HEK293 (cell line): ENCODE results near the gene SLC43A1.

Experiments used
- CTCF ChIA-PET: fragments of 350-600 bp; formaldehyde crosslinking; extraction: SDS; loops from one replicate; lab custom pipeline; 2021; ENCODE audit warnings: antibody characterized with exemption; lab: Yijun Ruan, JAX
- POLR2A ChIA-PET: fragments of 300-600 bp; formaldehyde crosslinking; extraction: SDS; loops from one replicate; lab custom pipeline; 2020; ENCODE audit warnings: antibody characterized with exemption, inconsistent platforms; lab: Yijun Ruan, JAX
- H3K27ac ChIP-seq: fragments of 200-500 bp; sonication (Bioruptor generic); 2 replicates; pipeline ENCODE4 v1.5.1; 2014; ENCODE audit warnings: low read depth, low read length, control low read depth, inconsistent platforms; ENCODE audit errors: extremely low read depth
- H3K36me3 ChIP-seq, 2 experiments: fragments of 200-500 bp in 1 of 2; sonication (Bioruptor generic) in 1 of 2; 1 replicate in 1 of 2; 2 replicates in 1 of 2; pipeline ENCODE4 v1.5.1; 2014 to 2017; ENCODE audit warnings: inconsistent platforms in 2 of 2, low read length in 2 of 2; ENCODE audit not compliant: control insufficient read depth in 2 of 2, insufficient read depth in 1 of 2
- H3K4me1 ChIP-seq: fragments of 200-500 bp; sonication (Bioruptor generic); 2 replicates; pipeline ENCODE4 v1.5.1; 2014; ENCODE audit warnings: mild to moderate bottlenecking, low read length, inconsistent platforms; ENCODE audit not compliant: control insufficient read depth, insufficient read depth
- H3K4me3 ChIP-seq: 2 replicates; pipeline ENCODE4 v1.5.1; 2011; ENCODE audit warnings: low read depth, mild to moderate bottlenecking, control low read depth, low read length, moderate library complexity
- H3K9me3 ChIP-seq: fragments of 200-500 bp; sonication (Bioruptor generic); 2 replicates; pipeline ENCODE4 v1.5.1; 2014; ENCODE audit warnings: low read depth, low read length, inconsistent platforms; ENCODE audit not compliant: control insufficient read depth, insufficient read depth
- EGR2 ChIP-seq: fragments of 450-650 bp; formaldehyde crosslinking; IDR thresholded peaks from 2 replicates; pipeline ENCODE4 v1.5.1; 2016; ENCODE audit warnings: low read depth, missing biosample characterization, missing genetic modification characterization
- GFI1B ChIP-seq: fragments of 450-650 bp; formaldehyde crosslinking; IDR thresholded peaks from 2 replicates; pipeline ENCODE4 v1.5.1; 2016; ENCODE audit warnings: missing biosample characterization, missing genetic modification characterization
- KLF16 ChIP-seq: fragments of 450-650 bp; formaldehyde crosslinking; IDR thresholded peaks from 2 replicates; pipeline ENCODE4 v1.5.1; 2017; ENCODE audit warnings: missing biosample characterization, missing genetic modification characterization
- MYNN ChIP-seq: fragments of 450-650 bp; formaldehyde crosslinking; IDR thresholded peaks from 2 replicates; pipeline ENCODE4 v1.5.1; 2016; ENCODE audit warnings: missing biosample characterization, missing genetic modification characterization, borderline replicate concordance
- OSR2 ChIP-seq: fragments of 450-650 bp; formaldehyde crosslinking; IDR thresholded peaks from 2 replicates; pipeline ENCODE4 v1.5.1; 2016; ENCODE audit warnings: missing biosample characterization, missing genetic modification characterization
- ZFHX2 ChIP-seq: fragments of 450-650 bp; formaldehyde crosslinking; conservative IDR thresholded peaks from 2 replicates; pipeline ENCODE4 v1.5.1; 2016; ENCODE audit warnings: missing biosample characterization, missing genetic modification characterization
- ZFP41 ChIP-seq: fragments of 450-650 bp; formaldehyde crosslinking; IDR thresholded peaks from 2 replicates; pipeline ENCODE4 v1.5.1; 2016; ENCODE audit warnings: missing biosample characterization, missing genetic modification characterization, borderline replicate concordance
- ZNF10 ChIP-seq: fragments of 450-650 bp; formaldehyde crosslinking; IDR thresholded peaks from 2 replicates; pipeline ENCODE4 v1.5.1; 2017; ENCODE audit warnings: missing biosample characterization, missing genetic modification characterization
- ZNF140 ChIP-seq: fragments of 450-650 bp; formaldehyde crosslinking; IDR thresholded peaks from 2 replicates; pipeline ENCODE4 v1.5.1; 2016; ENCODE audit warnings: missing biosample characterization, missing genetic modification characterization
- ZNF146 ChIP-seq: fragments of 450-650 bp; formaldehyde crosslinking; IDR thresholded peaks from 2 replicates; pipeline ENCODE4 v1.5.1; 2016; ENCODE audit warnings: missing biosample characterization, missing genetic modification characterization
- ZNF174 ChIP-seq: fragments of 450-650 bp; formaldehyde crosslinking; IDR thresholded peaks from 2 replicates; pipeline ENCODE4 v1.5.0; 2017; ENCODE audit warnings: missing biosample characterization, mild to moderate bottlenecking, missing genetic modification characterization
- ZNF19 ChIP-seq: fragments of 450-650 bp; formaldehyde crosslinking; IDR thresholded peaks from 2 replicates; pipeline ENCODE4; 2016; ENCODE audit warnings: missing biosample characterization, missing genetic modification characterization, low read depth
- ZNF211 ChIP-seq: fragments of 450-650 bp; formaldehyde crosslinking; IDR thresholded peaks from 2 replicates; pipeline ENCODE4 v1.5.1; 2016; ENCODE audit warnings: low read depth, missing biosample characterization, missing genetic modification characterization
- ZNF24 ChIP-seq: fragments of 450-650 bp; formaldehyde crosslinking; IDR thresholded peaks from 2 replicates; pipeline ENCODE4 v1.5.1; 2016; ENCODE audit warnings: missing biosample characterization, missing genetic modification characterization
- ZNF510 ChIP-seq: fragments of 450-650 bp; formaldehyde crosslinking; IDR thresholded peaks from 2 replicates; pipeline ENCODE4 v1.5.1; 2018; ENCODE audit warnings: mild to moderate bottlenecking, missing genetic modification characterization, missing biosample characterization; ENCODE audit not compliant: insufficient replicate concordance
- ZNF514 ChIP-seq: fragments of 450-650 bp; formaldehyde crosslinking; IDR thresholded peaks from 2 replicates; pipeline ENCODE4 v1.5.1; 2016; ENCODE audit warnings: missing biosample characterization, missing genetic modification characterization
- ZNF521 ChIP-seq: fragments of 450-650 bp; formaldehyde crosslinking; IDR thresholded peaks from 2 replicates; pipeline ENCODE4 v1.5.1; 2017; ENCODE audit warnings: missing biosample characterization, mild to moderate bottlenecking, missing genetic modification characterization
- ZNF560 ChIP-seq: fragments of 450-650 bp; formaldehyde crosslinking; IDR thresholded peaks from 2 replicates; pipeline ENCODE4 v1.5.1; 2017; ENCODE audit warnings: missing biosample characterization, missing genetic modification characterization, borderline replicate concordance
- TF ChIP-seq, protein P1 (sequence below): fragments of 450-650 bp; formaldehyde crosslinking; IDR thresholded peaks from 2 replicates; pipeline ENCODE4 v1.5.1; 2016; ENCODE audit warnings: missing biosample characterization, missing genetic modification characterization
- TF ChIP-seq, protein P2 (sequence below): fragments of 450-650 bp; formaldehyde crosslinking; IDR thresholded peaks from 2 replicates; pipeline ENCODE4 v1.5.1; 2016; ENCODE audit warnings: missing biosample characterization, missing genetic modification characterization
- TF ChIP-seq, protein P3 (sequence below): fragments of 450-650 bp; formaldehyde crosslinking; optimal IDR thresholded peaks from 2 replicates; pipeline ENCODE3; 2016; ENCODE audit warnings: missing biosample characterization, mild to moderate bottlenecking, missing genetic modification characterization
- TF ChIP-seq, protein P4 (sequence below): fragments of 450-650 bp; formaldehyde crosslinking; IDR thresholded peaks from 2 replicates; pipeline ENCODE4 v1.5.1; 2016; ENCODE audit warnings: missing biosample characterization, missing genetic modification characterization
- TF ChIP-seq, protein P5 (sequence below): fragments of 450-650 bp; formaldehyde crosslinking; IDR thresholded peaks from 2 replicates; pipeline ENCODE4 v1.5.1; 2017; ENCODE audit warnings: missing biosample characterization, missing genetic modification characterization

The SLC43A1 gene

DNA sequence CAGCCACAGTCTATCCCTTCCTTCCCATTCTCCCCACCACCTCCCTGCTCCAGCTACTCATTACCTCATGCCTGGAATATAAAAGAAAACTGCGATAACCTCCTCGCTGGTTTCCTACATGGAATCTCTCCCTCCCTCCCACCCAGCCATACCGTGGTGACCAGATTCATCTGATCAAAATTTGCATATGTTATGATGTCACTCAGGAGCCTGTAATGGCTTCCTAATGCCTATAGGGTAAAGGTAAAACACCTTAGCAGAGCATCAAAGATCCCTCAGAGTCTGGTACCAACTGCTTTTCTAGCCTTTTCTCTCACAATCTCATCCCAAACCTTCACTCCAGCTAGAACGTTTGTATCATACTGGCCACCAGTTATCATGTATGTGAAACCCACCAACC, 35.6 kb downstream of the SLC43A1 start:
- Histone ChIP-seq H3K9me3 (no peaks in the 10 kb centered on the region), H3K4me3 (no peak overlapping the region), H3K27ac (no peak overlapping the region), H3K4me1 (no peaks in the 10 kb centered on the region; the same call in 1 of the 2 replicates), H3K36me3 (peaks cover 0 to 7% of the 10 kb centered on the region in 2 experiments; a peak in 1 of 3 replicates)
- ChIA-PET POLR2A (no interaction called here), CTCF (interaction anchor here (0.6 to 8.9 kb wide), 8 partner anchors 12 to 317 kb away, joined by 3 to 140 read pairs (median 4); partner anchors contain the start of gene RTN4RL2)
- TF ChIP-seq ZNF10 (tag by site-specific recombination) (no peak), ZNF514 (tag by site-specific recombination) (no peak), ZNF510 (tag by site-specific recombination) (no peak), ZFP41 (tag by site-specific recombination) (no peak), ZNF174 (tag by site-specific recombination) (no peak), GFI1B (tag by site-specific recombination) (no peak), KLF16 (tag by site-specific recombination) (no peak), ZNF19 (tag by site-specific recombination) (no peak), ZNF560 (no peak), MYNN (tag by site-specific recombination) (no peak), ZNF24 (tag by site-specific recombination) (no peak), ZNF521 (tag by site-specific recombination) (no peak), ZNF211 (tag by site-specific recombination) (no peak), ZNF140 (no peak)
- TF ChIP-seq, protein P1, sequence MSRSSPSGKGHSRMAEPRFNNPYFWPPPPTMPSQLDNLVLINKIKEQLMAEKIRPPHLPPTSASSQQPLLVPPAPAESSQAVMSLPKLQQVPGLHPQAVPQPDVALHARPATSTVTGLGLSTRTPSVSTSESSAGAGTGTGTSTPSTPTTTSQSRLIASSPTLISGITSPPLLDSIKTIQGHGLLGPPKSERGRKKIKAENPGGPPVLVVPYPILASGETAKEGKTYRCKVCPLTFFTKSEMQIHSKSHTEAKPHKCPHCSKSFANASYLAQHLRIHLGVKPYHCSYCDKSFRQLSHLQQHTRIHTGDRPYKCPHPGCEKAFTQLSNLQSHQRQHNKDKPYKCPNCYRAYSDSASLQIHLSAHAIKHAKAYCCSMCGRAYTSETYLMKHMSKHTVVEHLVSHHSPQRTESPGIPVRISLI (tag by site-specific recombination) = no peak
- TF ChIP-seq, protein P2, sequence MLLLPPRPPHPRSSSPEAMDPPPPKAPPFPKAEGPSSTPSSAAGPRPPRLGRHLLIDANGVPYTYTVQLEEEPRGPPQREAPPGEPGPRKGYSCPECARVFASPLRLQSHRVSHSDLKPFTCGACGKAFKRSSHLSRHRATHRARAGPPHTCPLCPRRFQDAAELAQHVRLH = no peak
- TF ChIP-seq, protein P3, sequence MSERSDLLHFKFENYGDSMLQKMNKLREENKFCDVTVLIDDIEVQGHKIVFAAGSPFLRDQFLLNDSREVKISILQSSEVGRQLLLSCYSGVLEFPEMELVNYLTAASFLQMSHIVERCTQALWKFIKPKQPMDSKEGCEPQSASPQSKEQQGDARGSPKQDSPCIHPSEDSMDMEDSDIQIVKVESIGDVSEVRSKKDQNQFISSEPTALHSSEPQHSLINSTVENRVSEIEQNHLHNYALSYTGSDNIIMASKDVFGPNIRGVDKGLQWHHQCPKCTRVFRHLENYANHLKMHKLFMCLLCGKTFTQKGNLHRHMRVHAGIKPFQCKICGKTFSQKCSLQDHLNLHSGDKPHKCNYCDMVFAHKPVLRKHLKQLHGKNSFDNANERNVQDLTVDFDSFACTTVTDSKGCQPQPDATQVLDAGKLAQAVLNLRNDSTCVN (tag by site-specific recombination) = no peak
- TF ChIP-seq, protein P4, sequence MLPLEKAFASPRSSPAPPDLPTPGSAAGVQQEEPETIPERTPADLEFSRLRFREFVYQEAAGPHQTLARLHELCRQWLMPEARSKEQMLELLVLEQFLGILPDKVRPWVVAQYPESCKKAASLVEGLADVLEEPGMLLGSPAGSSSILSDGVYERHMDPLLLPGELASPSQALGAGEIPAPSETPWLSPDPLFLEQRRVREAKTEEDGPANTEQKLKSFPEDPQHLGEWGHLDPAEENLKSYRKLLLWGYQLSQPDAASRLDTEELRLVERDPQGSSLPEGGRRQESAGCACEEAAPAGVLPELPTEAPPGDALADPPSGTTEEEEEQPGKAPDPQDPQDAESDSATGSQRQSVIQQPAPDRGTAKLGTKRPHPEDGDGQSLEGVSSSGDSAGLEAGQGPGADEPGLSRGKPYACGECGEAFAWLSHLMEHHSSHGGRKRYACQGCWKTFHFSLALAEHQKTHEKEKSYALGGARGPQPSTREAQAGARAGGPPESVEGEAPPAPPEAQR = no peak
- TF ChIP-seq, protein P5, sequence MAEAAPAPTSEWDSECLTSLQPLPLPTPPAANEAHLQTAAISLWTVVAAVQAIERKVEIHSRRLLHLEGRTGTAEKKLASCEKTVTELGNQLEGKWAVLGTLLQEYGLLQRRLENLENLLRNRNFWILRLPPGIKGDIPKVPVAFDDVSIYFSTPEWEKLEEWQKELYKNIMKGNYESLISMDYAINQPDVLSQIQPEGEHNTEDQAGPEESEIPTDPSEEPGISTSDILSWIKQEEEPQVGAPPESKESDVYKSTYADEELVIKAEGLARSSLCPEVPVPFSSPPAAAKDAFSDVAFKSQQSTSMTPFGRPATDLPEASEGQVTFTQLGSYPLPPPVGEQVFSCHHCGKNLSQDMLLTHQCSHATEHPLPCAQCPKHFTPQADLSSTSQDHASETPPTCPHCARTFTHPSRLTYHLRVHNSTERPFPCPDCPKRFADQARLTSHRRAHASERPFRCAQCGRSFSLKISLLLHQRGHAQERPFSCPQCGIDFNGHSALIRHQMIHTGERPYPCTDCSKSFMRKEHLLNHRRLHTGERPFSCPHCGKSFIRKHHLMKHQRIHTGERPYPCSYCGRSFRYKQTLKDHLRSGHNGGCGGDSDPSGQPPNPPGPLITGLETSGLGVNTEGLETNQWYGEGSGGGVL (tag by site-specific recombination) = no peak

DNA sequence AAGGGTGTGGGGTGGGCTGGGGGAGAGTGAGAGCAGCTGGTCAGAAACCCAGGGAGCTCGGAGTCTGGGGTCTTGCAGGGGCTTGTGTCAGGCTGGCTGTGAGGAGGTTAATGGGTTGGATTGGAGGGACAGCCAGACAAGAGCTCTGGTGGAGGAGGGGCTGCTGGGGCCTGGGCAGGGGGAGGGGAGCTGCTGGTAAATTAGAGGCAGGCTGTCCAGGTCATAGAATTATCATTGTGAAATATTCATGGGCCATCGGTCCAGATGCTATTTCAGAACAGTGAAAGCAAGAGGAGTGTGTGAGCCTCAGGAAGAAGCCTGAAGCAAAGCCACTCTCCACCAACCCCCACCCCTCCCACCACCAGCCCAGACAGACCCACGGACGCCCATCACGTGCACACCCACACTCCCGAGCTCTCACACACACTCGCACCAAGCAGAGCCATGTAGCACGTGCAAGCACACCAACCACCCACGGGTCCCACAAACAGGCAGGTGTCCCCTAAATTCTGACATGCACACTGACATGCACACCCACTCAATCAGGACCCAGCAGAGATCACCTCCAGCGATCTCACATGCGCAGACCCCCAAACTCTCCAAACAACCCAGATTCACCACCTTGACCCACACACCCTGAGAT, 36.4 kb downstream of the SLC43A1 start:
- no peaks in the 10 kb centered on the region; the same call in 1 of the 2 replicates for H3K4me1 ChIP-seq
- POLR2A ChIA-PET = interaction anchor here (0.6 to 1.3 kb wide), 3 partner anchors 15 to 98 kb away, joined by 3 to 4 read pairs (median 3); partner anchors contain the start of gene RTN4RL2
- no peak for TF ChIP-seq OSR2 (tag by site-specific recombination)
- peak; percentile 93 for TF ChIP-seq EGR2 (tag by site-specific recombination)
- TF ChIP-seq ZNF146 (tag by site-specific recombination) = no peak
- TF ChIP-seq ZFHX2 (tag by site-specific recombination) = peak; percentile 96
- TF ChIP-seq, all 188 proteins: peak for 2
- peaks cover 0 to under 1% of the 10 kb centered on the region in 2 experiments; a peak in 1 of 3 replicates for H3K36me3 ChIP-seq
- H3K9me3 ChIP-seq = no peaks in the 10 kb centered on the region
- no peak overlapping the region for H3K27ac ChIP-seq
- no peak overlapping the region for H3K4me3 ChIP-seq
- CTCF ChIA-PET = interaction anchor here (1.3 to 8.9 kb wide), 4 partner anchors 12 to 48 kb away, joined by 3 to 140 read pairs (median 16); partner anchors contain the start of gene RTN4RL2
